Hepatocyte (in vitro differentiated cells): Measurements from ENCODE around the gene LTO1. TPM values are rescaled to one million over a fixed set of nuclear protein-coding genes. Genes with fewer than 3 reads are reported as not detected.
A peak's percentile ranks its signal among the peaks of the same experiment; 100 is the strongest.

Experiments
- DNase-seq: peaks from one replicate; pipeline ENCODE4 v3.0.0-alpha.2; 2016; ENCODE audit warnings: low spot score
- H2AFZ ChIP-seq: fragments of 200-600 bp; sonication (generic); 2 replicates; pipeline ENCODE4 v1.6.0; 2016; ENCODE audit warnings: antibody characterized with exemption, mild to moderate bottlenecking
- H3K27ac ChIP-seq: fragments of 200-600 bp; sonication (generic); 2 replicates; pipeline ENCODE4 v1.5.1; 2016; ENCODE audit warnings: mild to moderate bottlenecking
- H3K27me3 ChIP-seq: fragments of 200-600 bp; sonication (generic); 2 replicates; pipeline ENCODE4 v1.6.1; 2016
- H3K36me3 ChIP-seq: fragments of 200-600 bp; sonication (generic); replicated peaks from 2 replicates; pipeline ENCODE4 v1.5.1; 2016; ENCODE audit warnings: low read depth; ENCODE audit not compliant: insufficient read depth
- H3K4me1 ChIP-seq: fragments of 200-600 bp; sonication (generic); 2 replicates; pipeline ENCODE4 v1.5.1; 2016; ENCODE audit warnings: mild to moderate bottlenecking, moderate library complexity; ENCODE audit not compliant: insufficient read depth
- H3K4me2 ChIP-seq: fragments of 200-600 bp; sonication (generic); 2 replicates; pipeline ENCODE4 v1.6.0; 2016
- H3K4me3 ChIP-seq: fragments of 200-600 bp; sonication (generic); 2 replicates; pipeline ENCODE4 v1.5.1; 2016; ENCODE audit warnings: mild to moderate bottlenecking
- H3K79me2 ChIP-seq: fragments of 200-600 bp; sonication (generic); 2 replicates; pipeline ENCODE4 v1.6.0; 2017; ENCODE audit warnings: mild to moderate bottlenecking
- H3K9me2 ChIP-seq: fragments of 200-600 bp; sonication (generic); replicated peaks from 2 replicates; pipeline ENCODE4 v1.6.0; 2017; ENCODE audit warnings: mild to moderate bottlenecking; ENCODE audit not compliant: insufficient read depth
- H3K9me3 ChIP-seq: fragments of 200-600 bp; sonication (generic); 2 replicates; pipeline ENCODE4 v1.5.1; 2016; ENCODE audit warnings: low read depth, mild to moderate bottlenecking
- H4K20me1 ChIP-seq: fragments of 200-600 bp; sonication (generic); 2 replicates; pipeline ENCODE4 v1.6.0; 2016; ENCODE audit warnings: mild to moderate bottlenecking; ENCODE audit not compliant: insufficient read depth, poor library complexity, severe bottlenecking
- CTCF ChIP-seq: fragments of 200-600 bp; sonication (generic); IDR thresholded peaks from 2 replicates; pipeline ENCODE4 v1.5.1; 2016; ENCODE audit warnings: antibody characterized with exemption, mild to moderate bottlenecking; ENCODE audit not compliant: poor library complexity
- EZH2 ChIP-seq: fragments of 200-600 bp; sonication (generic); IDR thresholded peaks from 2 replicates; pipeline ENCODE4 v1.6.1; 2016; ENCODE audit warnings: antibody characterized with exemption, mild to moderate bottlenecking, borderline replicate concordance
- EZH2phosphoT487 ChIP-seq: fragments of 200-600 bp; sonication (generic); IDR thresholded peaks from one replicate; pipeline ENCODE4 v1.6.1; 2018; ENCODE audit warnings: antibody characterized with exemption, mild to moderate bottlenecking, low read depth, moderate library complexity; ENCODE audit not compliant: unreplicated experiment, severe bottlenecking
- WGBS: methylation state at CpG from one replicate; pipeline ENCODE4 v1.1.6; 2016; ENCODE audit warnings: low lambda C conversion rate; ENCODE audit errors: missing lambda C conversion rate; 5-methylcytosine and 5-hydroxymethylcytosine counted together
- polyA plus RNA-seq: library from polyadenylated mRNA; unstranded; fragments of >200 nt; fragmentation: Nextera tagmentation; extraction: Ambion mirVana; gene quantifications from 2 replicates; pipeline ENCODE4 v1.2.1, GENCODE V29; 2016
- total RNA-seq: library from RNA; depleted of rRNA; stranded (reverse); fragments of >200 nt; gene quantifications from 2 replicates; pipeline ENCODE4 v1.2.3, GENCODE V29; 2014

The LTO1 gene
- total and polyA plus RNA-seq, 2 experiments from 2014 or later, result 12.6 to 13.4 TPM

GRCh38 chr11:69667619-69668604, 7.2 kb downstream of the LTO1 start:
- no peaks in the 10 kb centered on the region for H3K9me3 ChIP-seq
- H3K9me2 ChIP-seq, result no peaks in the 10 kb centered on the region
- WGBS, result 88% methylated on average over 26 of the region's 26 CpGs
- peaks cover 5% of the 10 kb centered on the region for H3K4me1 ChIP-seq
- peak; percentile 55 for DNase-seq
- peak overlapping the region; percentile 40 for H3K27ac ChIP-seq
- H3K4me3 ChIP-seq, result no peak overlapping the region
- TF ChIP-seq EZH2, result no peak
- TF ChIP-seq EZH2phosphoT487, result no peak
- no peak for TF ChIP-seq CTCF
- no peak overlapping the region for H3K4me2 ChIP-seq
- no peak overlapping the region for H2AFZ ChIP-seq
- peaks cover 7% of the 10 kb centered on the region for H3K79me2 ChIP-seq
- no peaks in the 10 kb centered on the region for H3K36me3 ChIP-seq
- H3K27me3 ChIP-seq, result no peaks in the 10 kb centered on the region
- no peaks in the 10 kb centered on the region for H4K20me1 ChIP-seq

- H3K4me1 ChIP-seq, result peaks cover 5% of the 10 kb centered on the region
- H3K9me2 ChIP-seq, result no peaks in the 10 kb centered on the region
- no peaks in the 10 kb centered on the region for H3K9me3 ChIP-seq
- peaks cover 3% of the 10 kb centered on the region for H3K79me2 ChIP-seq
- H2AFZ ChIP-seq, result no peak overlapping the region
- H3K4me2 ChIP-seq, result no peak overlapping the region
- H4K20me1 ChIP-seq, result no peaks in the 10 kb centered on the region
- no peak overlapping the region for H3K27ac ChIP-seq
- no peak overlapping the region for H3K4me3 ChIP-seq
- DNase-seq, result no peak
- 95% methylated on average over 31 of the region's 33 CpGs for WGBS
- no peaks in the 10 kb centered on the region for H3K27me3 ChIP-seq
- no peaks in the 10 kb centered on the region for H3K36me3 ChIP-seq
- TF ChIP-seq EZH2phosphoT487, result no peak
- no peak for TF ChIP-seq EZH2
- no peak for TF ChIP-seq CTCF
Measured at GRCh38 chr11:69666752-69667536, 8.2 kb downstream of the LTO1 start.

GRCh38 chr11:69666261-69666660, 8.9 kb downstream of the LTO1 start:
- TF ChIP-seq EZH2phosphoT487, result no peak
- TF ChIP-seq CTCF, result no peak
- no peak for TF ChIP-seq EZH2

More at GRCh38 chr11:69666261-69666660, 8.9 kb downstream of the LTO1 start:
- Histone ChIP-seq H3K4me3 (no peak overlapping the region), H3K4me1 (peaks cover 5% of the 10 kb centered on the region), H3K4me2 (no peak overlapping the region), H3K27ac (no peak overlapping the region), H3K9me2 (no peaks in the 10 kb centered on the region), H3K79me2 (peaks cover 3% of the 10 kb centered on the region), H3K27me3 (no peaks in the 10 kb centered on the region), H3K36me3 (no peaks in the 10 kb centered on the region), H2AFZ (no peak overlapping the region), H3K9me3 (no peaks in the 10 kb centered on the region), H4K20me1 (no peaks in the 10 kb centered on the region)
- 93% methylated on average over 14 of the region's 14 CpGs for WGBS
- no peak for DNase-seq
